GM12864 (cell line): ENCODE measurements around the gene PNPLA7.
"Not testable (repeated sequence)": the region's sequence is repeated elsewhere in the genome, so short reads cannot be mapped to it uniquely, and the experiment has no call there.

ENCODE experiments used
- DNase-seq: peaks from one replicate; pipeline ENCODE4 v3.0.0-alpha.2; 2011; ENCODE audit warnings: low read depth
- H3K4me3 ChIP-seq: 2 replicates; pipeline ENCODE4 v1.5.1; 2011; ENCODE audit warnings: mild to moderate bottlenecking, low read depth, low read length, control low read depth
- CTCF ChIP-seq: IDR thresholded peaks from 2 replicates; pipeline ENCODE4 v1.5.1; 2011; ENCODE audit warnings: low read depth, mild to moderate bottlenecking, moderate library complexity, low read length, control low read depth, inconsistent platforms; ENCODE audit errors: missing control alignments

Gene PNPLA7

GRCh38 chr9:137412431-137412830 lies 137.8 kb downstream of the PNPLA7 start:
- TF ChIP-seq CTCF = no peak
- no peak overlapping the region for H3K4me3 ChIP-seq
- no peak for DNase-seq

GRCh38 chr9:137411645-137412380 lies 138.4 kb downstream of the PNPLA7 start:
- H3K4me3 ChIP-seq = peak overlapping the region; percentile 27; the same call in 1 of the 2 replicates
- peak; percentile 46 for DNase-seq

GRCh38 chr9:137411260-137411644 lies 138.9 kb downstream of the PNPLA7 start:
- DNase-seq = no peak
- H3K4me3 ChIP-seq = no peak overlapping the region; the same call in 1 of the 2 replicates
- no peak for TF ChIP-seq CTCF

More at GRCh38 chr9:137411645-137412380, 138.4 kb downstream of the PNPLA7 start:
- no peak for TF ChIP-seq CTCF

GRCh38 chr9:137410891-137411249 lies 139.3 kb downstream of the PNPLA7 start:
- DNase-seq = no peak
- no peak for TF ChIP-seq CTCF
- no peak overlapping the region for H3K4me3 ChIP-seq

- DNase-seq, H3K4me3 ChIP-seq: not testable (repeated sequence)
Measured at GRCh38 chr9:137410236-137410890, 139.8 kb downstream of the PNPLA7 start.
